CD4-positive, alpha-beta T cell treated with Interleukin-15 for 1 hour (primary cell): ENCODE results near the gene ANKRD40CL.
"Not testable (repeated sequence)": the region's sequence is repeated elsewhere in the genome, so short reads cannot be mapped to it uniquely, and the experiment has no call there.

ENCODE experiments used
- DNase-seq: peaks from one replicate; pipeline ENCODE4 v3.0.0-alpha.2; 2020

ANKRD40CL gene

GRCh38 chr17:50767446-50767845 is at the start of gene ANKRD40CL:
Gene ANKRD40CL (minus strand): TSS chr17:50767518. CDS start chr17:50766913, 605 bp downstream.
- no peak for DNase-seq

GRCh38 chr17:50816271-50816670 is 49.0 kb upstream of the ANKRD40CL start:
- DNase-seq, result no peak

GRCh38 chr17:50815400-50815799 is 48.1 kb upstream of the ANKRD40CL start:
- DNase-seq, result no peak

- no peak for DNase-seq
Observed at GRCh38 chr17:50813583-50813982, 46.3 kb upstream of the ANKRD40CL start.

- no peak for DNase-seq
Observed at GRCh38 chr17:50808888-50809287, 41.6 kb upstream of the ANKRD40CL start.

GRCh38 chr17:50808413-50808812 is 41.1 kb upstream of the ANKRD40CL start:
- DNase-seq, result no peak

- DNase-seq, result no peak
Observed at GRCh38 chr17:50807675-50808074, 40.4 kb upstream of the ANKRD40CL start.

- no peak for DNase-seq
Observed at GRCh38 chr17:50807009-50807408, 39.7 kb upstream of the ANKRD40CL start.

- no peak for DNase-seq
Observed at GRCh38 chr17:50806141-50806643, 38.9 kb upstream of the ANKRD40CL start.

- DNase-seq, result no peak
Observed at GRCh38 chr17:50805486-50805885, 38.2 kb upstream of the ANKRD40CL start.

- not testable (repeated sequence) for DNase-seq
Observed at GRCh38 chr17:50804749-50805475, 37.6 kb upstream of the ANKRD40CL start.

GRCh38 chr17:50803676-50804075 is 36.4 kb upstream of the ANKRD40CL start:
- DNase-seq, result no peak

GRCh38 chr17:50802609-50803571 is 35.6 kb upstream of the ANKRD40CL start:
- DNase-seq, result no peak

- DNase-seq, result no peak
Observed at GRCh38 chr17:50800196-50800700, 32.9 kb upstream of the ANKRD40CL start.

- DNase-seq, result no peak
Observed at GRCh38 chr17:50799582-50799981, 32.3 kb upstream of the ANKRD40CL start.

- DNase-seq, result no peak
Observed at GRCh38 chr17:50798424-50799288, 31.3 kb upstream of the ANKRD40CL start.

- no peak for DNase-seq
Observed at GRCh38 chr17:50797135-50797810, 30.0 kb upstream of the ANKRD40CL start.

- DNase-seq, result no peak
Observed at GRCh38 chr17:50794361-50794760, 27.0 kb upstream of the ANKRD40CL start.

- DNase-seq, result peak; percentile 23
Observed at GRCh38 chr17:50793007-50793406, 25.7 kb upstream of the ANKRD40CL start.

- no peak for DNase-seq
Observed at GRCh38 chr17:50792132-50792531, 24.8 kb upstream of the ANKRD40CL start.

- no peak for DNase-seq
Observed at GRCh38 chr17:50790618-50791017, 23.3 kb upstream of the ANKRD40CL start.

GRCh38 chr17:50787106-50787505 is 19.8 kb upstream of the ANKRD40CL start:
- no peak for DNase-seq
